ENCODE data around the gene NANP. TPM values are rescaled to one million over a fixed set of nuclear protein-coding genes. Genes with fewer than 3 reads are reported as not detected.
"Not testable (repeated sequence)": the region's sequence is repeated elsewhere in the genome, so short reads cannot be mapped to it uniquely, and the experiment has no call there.

NANP gene
- total and polyA plus RNA-seq, 10 donors: 1.2 to 6.1 (median 3.2) TPM

- Histone ChIP-seq H3K9me3 (peaks cover 0 to 16% (median 2%) of the 10 kb centered on the region in 8 donors), H3K36me3 (peaks cover 0 to 26% (median 0%) of the 10 kb centered on the region in 6 donors), H3K27ac (no peak overlapping the region), H3K4me1 (peaks cover 0 to 5% (median 0%) of the 10 kb centered on the region in 6 donors), H3K27me3 (replicated peaks in 1 of 7) (no peaks in the 10 kb centered on the region), H3K4me3 (no peak overlapping the region)
- no peak for TF ChIP-seq POLR2AphosphoS5 (IDR thresholded peaks at IDR 0.05)
- TF ChIP-seq, protein P1, sequence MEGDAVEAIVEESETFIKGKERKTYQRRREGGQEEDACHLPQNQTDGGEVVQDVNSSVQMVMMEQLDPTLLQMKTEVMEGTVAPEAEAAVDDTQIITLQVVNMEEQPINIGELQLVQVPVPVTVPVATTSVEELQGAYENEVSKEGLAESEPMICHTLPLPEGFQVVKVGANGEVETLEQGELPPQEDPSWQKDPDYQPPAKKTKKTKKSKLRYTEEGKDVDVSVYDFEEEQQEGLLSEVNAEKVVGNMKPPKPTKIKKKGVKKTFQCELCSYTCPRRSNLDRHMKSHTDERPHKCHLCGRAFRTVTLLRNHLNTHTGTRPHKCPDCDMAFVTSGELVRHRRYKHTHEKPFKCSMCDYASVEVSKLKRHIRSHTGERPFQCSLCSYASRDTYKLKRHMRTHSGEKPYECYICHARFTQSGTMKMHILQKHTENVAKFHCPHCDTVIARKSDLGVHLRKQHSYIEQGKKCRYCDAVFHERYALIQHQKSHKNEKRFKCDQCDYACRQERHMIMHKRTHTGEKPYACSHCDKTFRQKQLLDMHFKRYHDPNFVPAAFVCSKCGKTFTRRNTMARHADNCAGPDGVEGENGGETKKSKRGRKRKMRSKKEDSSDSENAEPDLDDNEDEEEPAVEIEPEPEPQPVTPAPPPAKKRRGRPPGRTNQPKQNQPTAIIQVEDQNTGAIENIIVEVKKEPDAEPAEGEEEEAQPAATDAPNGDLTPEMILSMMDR (IDR thresholded peaks at IDR 0.05 in 8 of 11, conservative IDR thresholded peaks at IDR 0.05 in 3 of 11): no peak
- TF ChIP-seq POLR2A (IDR thresholded peaks at IDR 0.05): no peak
- no peak for DNase-seq
- intact Hi-C loops (cut with DNase I; ENCODE audit: low total_unique reads): no loop called here
These were observed 19.9 kb upstream of the NANP start for GRCh38 chr20:25643716-25644115.

GRCh38 chr20:25637247-25637646 lies 13.4 kb upstream of the NANP start:
- intact Hi-C loops (cut with DNase I; ENCODE audit: low total_unique reads): no loop called here
- no peak for TF ChIP-seq POLR2A (IDR thresholded peaks at IDR 0.05)
- TF ChIP-seq POLR2AphosphoS5 (IDR thresholded peaks at IDR 0.05): no peak
- TF ChIP-seq, protein P1 (IDR thresholded peaks at IDR 0.05 in 8 of 11, conservative IDR thresholded peaks at IDR 0.05 in 3 of 11): no peak
- Histone ChIP-seq H3K4me1 (peaks cover 0 to 9% (median 0%) of the 10 kb centered on the region in 6 donors), H3K27ac (no peak overlapping the region), H3K4me3 (no peak overlapping the region), H3K9me3 (peaks cover 2 to 24% (median 21%) of the 10 kb centered on the region in 8 donors), H3K27me3 (replicated peaks in 1 of 7) (no peaks in the 10 kb centered on the region), H3K36me3 (peaks cover 0 to 37% (median 0%) of the 10 kb centered on the region in 6 donors)
- WGBS, 5 donors: 95 to 100% (median 96%) methylated on average over 2 of the region's 2 CpGs
- no peak for DNase-seq

DNA sequence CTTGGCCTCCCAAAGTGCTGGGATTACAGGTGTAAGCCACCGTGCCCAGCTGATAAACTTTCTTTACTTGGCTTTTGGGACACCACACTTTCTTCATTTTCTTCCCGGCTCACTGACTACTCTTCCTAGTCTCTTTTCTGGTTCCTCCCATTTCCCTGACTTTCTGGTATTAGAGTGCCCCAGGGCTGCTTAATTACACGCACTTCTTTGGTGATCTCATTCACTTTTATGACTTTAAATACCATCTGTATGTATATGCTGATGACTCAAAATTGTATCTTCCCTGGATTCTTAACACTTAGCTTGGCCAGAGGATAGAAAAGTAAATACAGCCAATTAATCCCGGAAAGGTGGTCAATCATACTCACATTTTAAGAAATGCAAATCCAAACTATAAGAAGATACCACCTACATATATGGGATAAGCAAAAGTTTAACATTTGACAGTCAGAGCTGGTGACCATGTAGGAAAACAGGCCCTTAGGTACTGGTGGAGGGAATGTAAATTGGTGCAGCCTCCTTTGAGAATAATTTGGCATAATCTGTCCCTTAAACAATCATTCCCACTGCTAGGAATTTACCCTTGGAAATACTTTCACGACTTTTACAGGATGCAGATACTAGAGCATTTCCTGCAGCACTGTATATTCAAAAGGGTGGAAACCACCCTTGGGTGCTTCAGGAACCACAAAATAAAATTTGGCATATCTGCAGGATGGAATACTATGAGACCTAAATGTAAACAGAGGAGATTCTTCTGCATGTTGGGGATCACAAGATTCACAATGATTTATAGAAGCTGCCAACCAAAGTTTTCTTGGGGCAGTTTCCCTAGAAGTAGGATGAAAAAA lies 9.4 kb upstream of the NANP start:
- Histone ChIP-seq H3K27me3 (replicated peaks in 1 of 7) (no peaks in the 10 kb centered on the region), H3K4me1 (peaks cover 0 to 9% (median 0%) of the 10 kb centered on the region in 6 donors), H3K9me3 (peaks cover 2 to 32% (median 22%) of the 10 kb centered on the region in 8 donors), H3K36me3 (peaks cover 0 to 37% (median 0%) of the 10 kb centered on the region in 6 donors), H3K4me3 (no peak overlapping the region), H3K27ac (no peak overlapping the region)
- TF ChIP-seq, protein P1 (IDR thresholded peaks at IDR 0.05 in 8 of 11, conservative IDR thresholded peaks at IDR 0.05 in 3 of 11): no peak
- TF ChIP-seq POLR2A (IDR thresholded peaks at IDR 0.05) (no peak), POLR2AphosphoS5 (IDR thresholded peaks at IDR 0.05) (no peak)
- no peak for DNase-seq
- intact Hi-C loops (cut with DNase I; ENCODE audit: low total_unique reads): no loop called here
- 65 to 83% (median 77%) methylated on average over 5 of the region's 5 CpGs for WGBS, 5 donors

- intact Hi-C loops (cut with DNase I; ENCODE audit: low total_unique reads); H3K4me1 ChIP-seq; H3K27me3 ChIP-seq (replicated peaks in 1 of 7); H3K4me3 ChIP-seq; H3K27ac ChIP-seq; DNase-seq: not testable (repeated sequence)
- Histone ChIP-seq H3K9me3 (peaks cover 0 to 18% (median 6%) of the 10 kb centered on the region in 8 donors), H3K36me3 (peaks cover 0 to 12% (median 0%) of the 10 kb centered on the region in 6 donors)
- WGBS, 5 donors: 96 to 100% (median 100%) methylated on average over 2 of the region's 2 CpGs
These were observed 6.8 kb upstream of the NANP start for GRCh38 chr20:25630615-25631014.

All from spleen (tissue), 11 donors.